ENCODE results near the gene NPAS3. TPM values are rescaled to one million over a fixed set of nuclear protein-coding genes. Genes with fewer than 3 reads are reported as not detected.

Gene NPAS3
- total RNA-seq, 4 donors from 2014 or later, result 1.9 to 10.6 (median 2.2) TPM

DNA sequence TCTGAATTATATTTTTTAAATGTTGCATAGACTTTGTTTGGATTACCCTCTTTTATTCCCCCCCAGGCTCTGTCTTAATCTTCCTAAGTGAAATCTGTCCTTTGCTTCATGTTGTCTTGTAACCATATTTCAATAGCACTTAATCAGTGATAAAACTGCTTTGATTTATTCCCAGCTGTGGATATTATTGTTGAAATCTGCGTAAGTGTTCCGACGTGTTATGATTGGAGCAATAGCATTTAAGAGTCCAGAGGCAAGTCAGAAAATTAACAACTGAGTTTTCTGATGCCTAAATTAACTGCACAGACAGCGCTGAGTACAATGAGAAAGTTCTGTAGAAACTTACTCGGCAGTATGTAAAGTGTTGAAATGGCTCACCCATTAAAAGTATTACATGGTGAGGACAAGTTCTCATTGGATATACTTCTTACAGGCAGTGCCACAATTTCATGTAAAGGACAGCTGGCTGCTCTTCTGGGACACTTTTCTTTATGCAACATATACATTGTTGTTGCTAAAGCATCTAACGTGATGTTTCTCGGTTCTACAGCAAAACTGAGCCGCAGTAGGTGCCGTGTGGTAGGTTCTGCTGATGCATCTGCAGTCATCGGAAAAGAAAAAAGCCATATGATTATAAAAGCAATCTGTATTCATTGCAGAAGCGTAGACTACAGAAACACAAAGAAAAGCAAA, 511.2 kb downstream of the NPAS3 start:
- Histone ChIP-seq H3K27me3 (no peaks in the 10 kb centered on the region), H3K4me3 (no peak overlapping the region), H3K9me3 (no peaks in the 10 kb centered on the region), H3K36me3 (no peaks in the 10 kb centered on the region), H3K27ac (no peak overlapping the region), H3K4me1 (peaks cover 0 to 37% (median 4%) of the 10 kb centered on the region in 3 donors)
- WGBS, 2 donors (ENCODE audit: low coverage in 1 of 2), result 52 to 69% methylated on average over 11 of the region's 11 CpGs
- ATAC-seq, result no peak
- TF ChIP-seq EP300 (IDR thresholded peaks at IDR 0.05) (no peak), POLR2A (IDR thresholded peaks at IDR 0.05) (no peak), POLR2AphosphoS5 (IDR thresholded peaks at IDR 0.05) (no peak)
- TF ChIP-seq, protein P1, sequence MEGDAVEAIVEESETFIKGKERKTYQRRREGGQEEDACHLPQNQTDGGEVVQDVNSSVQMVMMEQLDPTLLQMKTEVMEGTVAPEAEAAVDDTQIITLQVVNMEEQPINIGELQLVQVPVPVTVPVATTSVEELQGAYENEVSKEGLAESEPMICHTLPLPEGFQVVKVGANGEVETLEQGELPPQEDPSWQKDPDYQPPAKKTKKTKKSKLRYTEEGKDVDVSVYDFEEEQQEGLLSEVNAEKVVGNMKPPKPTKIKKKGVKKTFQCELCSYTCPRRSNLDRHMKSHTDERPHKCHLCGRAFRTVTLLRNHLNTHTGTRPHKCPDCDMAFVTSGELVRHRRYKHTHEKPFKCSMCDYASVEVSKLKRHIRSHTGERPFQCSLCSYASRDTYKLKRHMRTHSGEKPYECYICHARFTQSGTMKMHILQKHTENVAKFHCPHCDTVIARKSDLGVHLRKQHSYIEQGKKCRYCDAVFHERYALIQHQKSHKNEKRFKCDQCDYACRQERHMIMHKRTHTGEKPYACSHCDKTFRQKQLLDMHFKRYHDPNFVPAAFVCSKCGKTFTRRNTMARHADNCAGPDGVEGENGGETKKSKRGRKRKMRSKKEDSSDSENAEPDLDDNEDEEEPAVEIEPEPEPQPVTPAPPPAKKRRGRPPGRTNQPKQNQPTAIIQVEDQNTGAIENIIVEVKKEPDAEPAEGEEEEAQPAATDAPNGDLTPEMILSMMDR (IDR thresholded peaks at IDR 0.05), result no peak

GRCh38 chr14:33450416-33450815, 511.7 kb downstream of the NPAS3 start:
- WGBS, 2 donors (ENCODE audit: low coverage in 1 of 2), result 75 to 76% methylated on average over 2 of the region's 2 CpGs
- Histone ChIP-seq H3K27ac (no peak overlapping the region), H3K9me3 (no peaks in the 10 kb centered on the region), H3K4me1 (peaks cover 0 to 38% (median 5%) of the 10 kb centered on the region in 3 donors), H3K4me3 (no peak overlapping the region), H3K36me3 (no peaks in the 10 kb centered on the region), H3K27me3 (no peaks in the 10 kb centered on the region)
- no peak for ATAC-seq
- TF ChIP-seq, protein P1 (IDR thresholded peaks at IDR 0.05), result no peak
- TF ChIP-seq POLR2AphosphoS5 (IDR thresholded peaks at IDR 0.05) (no peak), POLR2A (IDR thresholded peaks at IDR 0.05) (no peak), EP300 (IDR thresholded peaks at IDR 0.05) (no peak)

DNA sequence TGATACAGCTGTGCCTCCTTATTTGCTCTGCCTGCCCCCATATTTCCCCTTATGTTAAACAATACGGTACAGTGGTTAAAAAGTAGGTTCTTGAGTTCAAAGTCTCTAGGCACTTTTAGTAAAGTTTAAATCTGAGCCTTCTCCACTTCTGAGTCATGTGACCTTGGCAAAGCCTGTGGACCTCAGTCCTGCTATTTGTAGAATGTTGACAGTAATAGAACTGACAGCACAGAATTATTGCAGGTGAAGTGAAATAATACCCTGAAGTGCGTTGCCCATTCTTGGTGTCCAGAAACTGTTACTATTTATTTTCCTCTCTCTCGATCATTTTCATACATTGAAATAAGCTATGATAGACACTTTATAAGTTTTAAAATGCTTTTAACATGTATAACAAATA, 512.5 kb downstream of the NPAS3 start:
- TF ChIP-seq EP300 (IDR thresholded peaks at IDR 0.05) (no peak), POLR2AphosphoS5 (IDR thresholded peaks at IDR 0.05) (no peak), POLR2A (IDR thresholded peaks at IDR 0.05) (no peak)
- TF ChIP-seq, protein P1 (IDR thresholded peaks at IDR 0.05), result no peak
- ATAC-seq, result no peak

DNA sequence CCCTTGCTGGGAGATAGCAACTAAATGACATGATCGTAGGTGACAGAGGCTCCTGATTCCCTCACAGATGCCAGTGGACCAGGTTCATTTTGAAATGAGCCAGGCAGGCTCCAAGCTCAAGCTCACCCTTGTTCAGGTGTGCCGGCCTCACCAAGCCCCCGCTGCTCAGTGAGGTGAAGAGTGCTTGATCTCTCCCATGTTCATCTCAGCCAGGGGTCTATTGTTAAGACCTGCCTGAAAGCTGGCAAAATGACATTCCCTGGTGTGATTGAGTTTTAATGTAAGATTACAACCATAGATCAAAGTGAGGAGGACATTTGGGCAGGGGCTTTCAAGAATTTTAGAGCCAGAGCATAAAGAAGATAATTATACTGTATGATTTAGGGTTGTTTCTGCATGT, 514.3 kb downstream of the NPAS3 start:
- no peak overlapping the region for H3K27ac ChIP-seq
- WGBS, 2 donors (ENCODE audit: low coverage in 1 of 2), result 100% methylated on average over 2 of the region's 3 CpGs
- no peak for ATAC-seq
- peaks cover 0 to 51% (median 7%) of the 10 kb centered on the region in 3 donors for H3K4me1 ChIP-seq
- H3K4me3 ChIP-seq, result no peak overlapping the region
- H3K36me3 ChIP-seq, result no peaks in the 10 kb centered on the region
- H3K27me3 ChIP-seq, result no peaks in the 10 kb centered on the region
- no peaks in the 10 kb centered on the region for H3K9me3 ChIP-seq
- no peak for TF ChIP-seq EP300 (IDR thresholded peaks at IDR 0.05)
- TF ChIP-seq, protein P1 (IDR thresholded peaks at IDR 0.05), result no peak
- TF ChIP-seq POLR2A (IDR thresholded peaks at IDR 0.05), result no peak
- no peak for TF ChIP-seq POLR2AphosphoS5 (IDR thresholded peaks at IDR 0.05)

More for the DNA sequence above, 512.5 kb downstream of the NPAS3 start:
- Histone ChIP-seq H3K27me3 (no peaks in the 10 kb centered on the region), H3K4me1 (peaks cover 0 to 38% (median 5%) of the 10 kb centered on the region in 3 donors), H3K4me3 (no peak overlapping the region), H3K27ac (peak overlapping the region in 1 of 4 donors; percentile 6), H3K36me3 (no peaks in the 10 kb centered on the region), H3K9me3 (no peaks in the 10 kb centered on the region)
- WGBS, 2 donors (ENCODE audit: low coverage in 1 of 2), result 36 to 40% methylated on average over 3 of the region's 3 CpGs

DNA sequence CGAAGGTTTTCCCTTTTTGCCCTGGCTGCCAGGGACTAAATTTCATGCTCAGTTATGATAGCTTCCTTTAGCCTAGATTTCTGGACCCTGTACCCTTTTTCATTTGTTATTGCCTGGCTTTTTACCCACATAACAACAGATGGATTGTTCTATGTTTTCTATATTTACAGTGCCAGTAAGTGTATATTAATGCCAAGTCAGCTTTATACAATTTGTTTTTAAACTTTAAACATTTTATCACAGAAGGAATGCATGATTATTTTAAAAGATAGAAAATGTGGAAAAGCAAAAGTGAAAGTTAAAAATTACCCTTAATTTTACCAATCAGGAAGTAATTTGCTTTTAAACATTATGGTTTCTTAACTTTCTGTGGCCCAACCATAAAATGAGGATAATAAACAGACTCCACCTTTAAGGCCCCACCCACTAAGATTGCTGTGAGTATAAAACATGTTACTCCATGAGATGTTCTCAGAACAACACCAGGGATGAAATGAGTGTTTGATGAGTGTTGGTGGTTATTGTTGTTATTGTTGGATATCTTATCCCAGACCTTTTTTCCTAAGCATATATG, 515.4 kb downstream of the NPAS3 start:
- 14 to 23% methylated on average over 1 of the region's 1 CpG for WGBS, 2 donors (ENCODE audit: low coverage in 1 of 2)
- Histone ChIP-seq H3K27ac (no peak overlapping the region), H3K4me1 (peaks cover 0 to 49% (median 7%) of the 10 kb centered on the region in 3 donors), H3K36me3 (no peaks in the 10 kb centered on the region), H3K9me3 (no peaks in the 10 kb centered on the region), H3K4me3 (no peak overlapping the region), H3K27me3 (no peaks in the 10 kb centered on the region)
- no peak for TF ChIP-seq POLR2AphosphoS5 (IDR thresholded peaks at IDR 0.05)
- TF ChIP-seq, protein P1 (IDR thresholded peaks at IDR 0.05), result no peak
- no peak for TF ChIP-seq POLR2A (IDR thresholded peaks at IDR 0.05)
- no peak for TF ChIP-seq EP300 (IDR thresholded peaks at IDR 0.05)
- ATAC-seq, result no peak
